Colon (tissue), 2 donors: ENCODE results near the gene MYH7.
"Not testable (repeated sequence)": the region's sequence is repeated elsewhere in the genome, so short reads cannot be mapped to it uniquely, and the experiment has no call there.

Source experiments
- FAIRE-seq: peaks from 2 replicates; lab custom pipeline; 2012; peaks lifted over from hg19 to GRCh38; lab: Jason Lieb, UNC
- donor health status: control.
- donor health status: control.

The MYH7 gene

GRCh38 chr14:23435543-23436326, at the start of gene MYH7:
MYH7 (minus strand) TSS chr14:23435660; CDS start chr14:23433732, 1,928 bp downstream.
- no peak for FAIRE-seq

- FAIRE-seq: no peak
Measured at GRCh38 chr14:23483236-23483854, 47.9 kb upstream of the MYH7 start.

- FAIRE-seq: no peak
Measured at GRCh38 chr14:23482823-23483148, 47.3 kb upstream of the MYH7 start.

- FAIRE-seq: no peak
Measured at GRCh38 chr14:23481979-23482822, 46.7 kb upstream of the MYH7 start.

GRCh38 chr14:23481362-23481970, 46.0 kb upstream of the MYH7 start:
- FAIRE-seq: no peak

GRCh38 chr14:23478109-23478759, 42.8 kb upstream of the MYH7 start:
- FAIRE-seq: no peak

GRCh38 chr14:23470947-23471346, 35.5 kb upstream of the MYH7 start:
- no peak for FAIRE-seq

- FAIRE-seq: no peak
Measured at GRCh38 chr14:23469906-23470403, 34.5 kb upstream of the MYH7 start.

GRCh38 chr14:23469127-23469905, 33.9 kb upstream of the MYH7 start, which contains the start of gene NGDN:
NGDN (plus strand) TSS chr14:23469703; CDS start chr14:23469716, 13 bp downstream.
- peak; percentile 98 for FAIRE-seq

GRCh38 chr14:23468704-23469126, 33.3 kb upstream of the MYH7 start:
- no peak for FAIRE-seq

GRCh38 chr14:23465261-23465660, 29.8 kb upstream of the MYH7 start:
- FAIRE-seq: no peak

GRCh38 chr14:23464700-23465099, 29.2 kb upstream of the MYH7 start:
- FAIRE-seq: no peak

GRCh38 chr14:23460960-23461359, 25.5 kb upstream of the MYH7 start:
- no peak for FAIRE-seq

GRCh38 chr14:23457587-23458445, 22.4 kb upstream of the MYH7 start:
- no peak for FAIRE-seq

- not testable (repeated sequence) for FAIRE-seq
Measured at GRCh38 chr14:23456883-23457586, 21.6 kb upstream of the MYH7 start.

- no peak for FAIRE-seq
Measured at GRCh38 chr14:23454445-23454856, 19.0 kb upstream of the MYH7 start.

GRCh38 chr14:23452237-23452636, 16.8 kb upstream of the MYH7 start:
- FAIRE-seq: no peak

- FAIRE-seq: no peak
Measured at GRCh38 chr14:23450379-23450778, 14.9 kb upstream of the MYH7 start.

GRCh38 chr14:23449314-23449713, 13.9 kb upstream of the MYH7 start:
- no peak for FAIRE-seq
